ENCODE results near the gene ZNF431.
"Not testable (repeated sequence)": the region's sequence is repeated elsewhere in the genome, so short reads cannot be mapped to it uniquely, and the experiment has no call there.

The ZNF431 gene

DNA sequence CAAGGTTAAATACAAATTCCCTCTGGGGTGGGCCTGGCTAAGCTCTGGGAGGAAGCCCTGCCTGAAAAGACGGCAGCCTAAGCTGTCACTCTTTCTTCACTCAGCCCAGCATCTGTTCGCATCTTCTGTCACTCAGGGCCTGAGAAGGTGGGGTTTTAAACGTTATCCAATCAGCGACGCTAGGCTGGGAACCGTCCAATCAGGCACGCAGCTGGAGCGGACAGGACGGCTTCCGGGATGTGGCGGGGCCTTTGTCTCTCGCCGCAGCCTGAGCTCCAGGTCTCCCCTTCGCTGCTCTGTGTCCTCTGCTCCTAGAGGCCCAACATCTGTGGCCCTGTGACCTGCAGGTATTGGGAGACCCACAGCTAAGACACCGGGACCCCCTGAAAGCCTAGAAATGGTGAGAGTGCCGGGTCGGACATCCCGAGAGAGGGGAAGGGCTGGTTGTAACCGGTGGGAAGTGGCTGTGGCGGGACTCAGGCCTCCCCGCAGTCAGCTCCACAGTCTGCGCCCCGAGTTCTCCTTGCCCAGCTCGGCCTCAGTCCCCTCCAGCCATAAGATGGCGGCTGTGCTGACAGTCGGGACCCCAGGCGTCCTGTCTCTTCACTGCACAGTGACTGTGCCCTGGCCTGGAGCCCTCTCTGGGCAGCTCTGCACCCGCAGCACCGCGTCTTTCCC is at the start of gene ZNF431:
Gene ZNF431, plus strand, starts transcription at position 254 of the 678 bp plus-strand sequence. Its CDS starts 144 bp downstream, at position 398.
- peak; percentile 57 to 77 (median 68) for DNase-seq

- DNase-seq, result no peak
Observed at GRCh38 chr19:21092109-21092508, 49.7 kb upstream of the ZNF431 start.

DNA sequence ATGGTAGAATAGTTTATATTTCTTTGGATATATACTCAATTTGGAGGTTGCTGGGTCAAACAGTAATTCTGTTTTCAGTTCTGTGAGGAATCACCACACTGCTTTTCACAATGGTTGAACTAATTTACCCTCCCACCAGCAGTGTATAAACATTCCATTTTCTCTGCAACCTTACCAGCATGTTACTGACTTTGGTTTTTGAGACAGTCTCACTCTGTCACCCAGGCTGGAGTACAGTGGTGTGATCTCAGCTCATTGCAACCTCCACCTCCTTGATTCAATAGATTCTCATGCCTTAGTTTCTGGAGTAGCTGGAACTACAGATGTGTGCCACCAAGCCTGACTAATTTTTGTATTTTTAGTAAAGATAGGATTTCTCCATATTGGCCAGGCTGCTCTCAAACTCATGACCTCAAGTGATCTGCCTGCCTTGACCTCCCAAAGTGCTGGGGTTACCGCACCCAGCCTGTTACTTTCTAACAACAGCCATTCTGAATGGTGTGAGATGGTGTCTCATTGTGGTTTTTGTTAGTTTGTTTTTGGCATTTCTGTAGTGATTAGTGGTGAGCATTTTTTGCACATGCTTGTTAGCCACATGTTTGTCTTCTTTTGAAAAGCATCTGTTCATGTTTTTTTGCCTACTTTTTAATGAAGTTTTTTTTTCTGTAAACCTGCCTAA is 47.4 kb upstream of the ZNF431 start:
- no peak for DNase-seq

DNA sequence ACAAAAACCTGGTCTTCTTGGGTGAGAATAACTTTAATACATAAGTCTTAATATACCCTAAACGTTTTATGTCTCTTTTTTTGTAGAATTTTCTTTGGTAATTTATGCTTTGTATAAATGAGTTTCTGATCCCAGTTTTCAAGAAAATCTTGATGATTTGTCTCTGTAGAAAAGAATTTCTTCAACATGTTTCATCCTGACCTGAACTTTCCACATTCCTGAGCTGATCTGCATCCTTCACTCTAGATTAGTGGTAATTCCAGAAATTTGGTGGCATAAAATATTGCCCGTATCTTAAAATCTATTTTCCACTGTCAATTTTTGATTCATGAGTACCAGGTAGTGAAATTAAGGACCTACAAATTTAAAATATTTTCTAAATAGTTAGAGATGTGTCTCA is 43.5 kb upstream of the ZNF431 start:
- DNase-seq, result no peak

DNA sequence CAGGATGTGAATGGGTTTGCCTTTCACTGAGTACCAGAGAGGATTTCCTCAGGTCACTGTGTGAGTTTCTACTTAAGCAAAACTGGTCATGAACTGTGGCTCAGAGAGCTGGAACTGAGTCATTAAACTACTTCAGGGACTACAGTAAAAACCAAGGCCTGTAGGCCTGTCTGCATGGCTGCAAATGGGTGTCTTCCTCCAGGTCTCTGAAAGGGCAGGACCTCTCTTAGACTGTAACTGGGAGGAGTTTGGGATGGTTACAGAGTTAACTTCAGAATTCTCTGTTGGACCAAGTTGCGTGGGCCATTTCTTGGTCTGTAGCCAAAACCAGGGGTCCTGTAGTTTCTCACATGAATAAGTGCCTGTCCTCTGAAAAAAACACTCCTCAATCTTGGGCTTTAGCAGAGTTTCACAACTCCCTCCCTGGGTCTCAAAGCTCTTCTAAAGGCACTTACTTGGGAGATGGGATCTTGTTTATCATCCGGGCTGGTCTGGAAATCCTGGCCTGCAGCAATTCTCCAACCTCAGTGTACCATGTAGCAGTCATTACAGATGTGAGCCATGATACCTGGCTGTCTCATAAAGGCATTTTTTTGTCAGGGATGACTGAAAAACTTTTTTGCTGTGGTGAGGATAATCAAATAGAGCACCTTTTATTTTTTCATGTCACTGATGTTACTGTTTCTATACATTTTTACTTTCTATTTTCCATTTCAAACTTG is 40.2 kb upstream of the ZNF431 start:
- DNase-seq, result no peak

GRCh38 chr19:21109116-21109515 is 32.7 kb upstream of the ZNF431 start:
- DNase-seq, result no peak

GRCh38 chr19:21110183-21110582 is 31.7 kb upstream of the ZNF431 start:
- no peak for DNase-seq

DNA sequence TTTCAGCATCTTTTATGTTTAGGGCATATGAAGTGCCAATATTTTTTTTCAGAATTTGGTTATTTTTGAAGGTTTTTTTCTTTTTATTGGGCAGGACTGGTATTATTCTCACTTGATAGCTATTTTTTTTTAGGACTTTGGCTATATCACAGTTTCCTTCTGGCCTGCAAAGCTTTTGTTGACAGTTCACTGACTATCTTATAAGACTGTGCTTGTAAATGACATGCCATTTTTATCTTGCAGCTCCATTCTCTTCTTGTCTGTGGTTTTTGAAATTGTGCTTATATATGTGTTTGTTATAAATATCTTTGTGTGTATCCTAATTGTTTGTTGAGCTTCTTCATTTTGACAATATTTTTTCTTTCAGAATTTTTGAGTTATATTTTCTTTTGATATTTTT is 26.4 kb upstream of the ZNF431 start:
- no peak for DNase-seq

GRCh38 chr19:21117041-21117907 is 24.6 kb upstream of the ZNF431 start:
- no peak for DNase-seq

DNA sequence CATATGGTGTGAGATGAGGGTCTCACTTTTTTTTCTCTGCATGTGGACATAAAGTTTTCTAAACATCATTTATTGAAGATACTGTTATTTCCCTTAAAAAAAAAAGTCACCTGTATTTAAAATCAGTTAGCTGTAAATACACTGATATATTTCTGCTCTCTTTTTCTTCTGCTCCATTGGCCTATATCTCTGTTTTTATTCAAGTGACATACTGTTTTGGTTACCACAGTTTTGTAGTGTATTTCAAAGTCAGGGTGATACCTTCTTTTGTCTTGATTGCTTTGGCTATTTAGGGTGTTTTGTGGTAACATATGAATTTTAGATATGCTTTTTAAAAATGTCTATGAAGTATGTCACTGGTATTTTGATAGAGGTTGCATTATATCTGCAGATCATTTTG is 15.8 kb upstream of the ZNF431 start:
- DNase-seq, result no peak

DNA sequence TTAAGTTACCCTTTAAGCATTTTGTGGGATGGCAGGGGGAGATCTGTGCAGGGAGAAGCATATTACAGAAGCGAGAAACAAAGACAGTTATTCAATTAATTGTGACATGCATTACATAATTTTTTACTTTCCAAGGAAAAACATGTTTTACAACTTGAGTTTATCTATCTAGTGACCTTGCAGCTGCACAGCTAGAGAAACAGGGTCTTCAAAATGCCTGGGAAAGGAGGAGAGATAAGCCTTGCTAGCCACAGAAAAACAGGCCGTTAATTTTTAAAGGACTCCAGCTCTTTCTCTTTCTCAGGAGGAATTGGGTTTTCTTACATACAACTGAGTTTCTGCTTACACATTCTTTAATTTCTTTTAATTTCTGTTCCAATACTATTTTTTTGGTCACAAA is 14.8 kb upstream of the ZNF431 start:
- no peak for DNase-seq

DNA sequence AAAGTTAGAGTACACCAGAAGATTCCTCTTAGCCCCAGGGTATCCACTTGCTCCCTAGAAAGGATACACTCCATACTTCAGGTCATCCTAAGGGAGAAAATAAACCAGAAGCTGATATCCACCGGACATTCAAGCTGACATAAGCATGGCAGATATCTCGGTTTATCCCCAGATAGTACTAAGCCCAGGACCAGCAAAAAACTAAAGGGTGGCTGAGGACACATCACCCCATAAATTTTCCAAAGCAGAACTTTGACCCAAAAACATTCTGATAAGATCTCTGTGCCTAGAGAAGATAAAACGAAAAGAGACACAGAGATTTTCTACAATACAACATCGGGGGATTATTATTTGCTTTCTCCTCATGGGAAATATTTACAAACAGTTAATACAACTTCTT is 13.9 kb upstream of the ZNF431 start:
- DNase-seq, result no peak

DNA sequence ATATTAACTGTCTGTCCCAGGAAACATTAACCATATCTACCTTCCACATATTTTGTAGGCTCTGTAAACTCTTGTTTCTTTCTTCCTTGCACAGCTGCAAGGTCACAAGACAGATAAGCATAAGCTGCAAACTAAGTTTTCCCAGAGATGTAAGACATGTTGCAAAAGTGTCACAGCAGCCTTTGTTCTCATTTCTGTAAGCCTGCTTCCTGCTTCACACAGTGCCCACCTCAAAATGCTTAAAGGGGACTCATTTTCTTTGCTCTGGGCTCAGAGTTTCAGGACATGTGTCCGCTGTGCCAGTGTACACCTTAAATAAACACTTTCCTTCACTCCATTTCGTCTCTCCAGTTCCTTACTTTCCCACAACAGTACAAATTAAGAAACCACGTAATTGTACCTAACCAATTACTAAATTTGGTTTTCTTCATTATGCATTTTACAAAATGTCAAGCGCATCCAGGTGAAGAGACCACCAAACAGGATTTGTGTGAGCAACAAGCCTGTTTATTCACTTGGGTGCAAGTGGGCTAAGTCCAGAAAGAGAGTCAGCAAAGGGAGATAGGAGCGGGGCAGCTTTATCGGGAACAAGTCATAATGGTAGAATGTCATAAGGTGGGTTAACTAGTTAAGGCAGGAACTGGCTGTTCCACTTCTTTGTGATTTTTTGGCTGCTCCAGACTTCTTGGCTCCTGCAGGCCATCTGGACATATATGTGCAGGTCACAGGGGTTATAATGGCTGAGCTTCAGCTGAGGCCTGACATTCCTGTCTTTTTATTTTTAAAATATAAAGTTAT is 12.7 kb upstream of the ZNF431 start:
- DNase-seq, result no peak

DNA sequence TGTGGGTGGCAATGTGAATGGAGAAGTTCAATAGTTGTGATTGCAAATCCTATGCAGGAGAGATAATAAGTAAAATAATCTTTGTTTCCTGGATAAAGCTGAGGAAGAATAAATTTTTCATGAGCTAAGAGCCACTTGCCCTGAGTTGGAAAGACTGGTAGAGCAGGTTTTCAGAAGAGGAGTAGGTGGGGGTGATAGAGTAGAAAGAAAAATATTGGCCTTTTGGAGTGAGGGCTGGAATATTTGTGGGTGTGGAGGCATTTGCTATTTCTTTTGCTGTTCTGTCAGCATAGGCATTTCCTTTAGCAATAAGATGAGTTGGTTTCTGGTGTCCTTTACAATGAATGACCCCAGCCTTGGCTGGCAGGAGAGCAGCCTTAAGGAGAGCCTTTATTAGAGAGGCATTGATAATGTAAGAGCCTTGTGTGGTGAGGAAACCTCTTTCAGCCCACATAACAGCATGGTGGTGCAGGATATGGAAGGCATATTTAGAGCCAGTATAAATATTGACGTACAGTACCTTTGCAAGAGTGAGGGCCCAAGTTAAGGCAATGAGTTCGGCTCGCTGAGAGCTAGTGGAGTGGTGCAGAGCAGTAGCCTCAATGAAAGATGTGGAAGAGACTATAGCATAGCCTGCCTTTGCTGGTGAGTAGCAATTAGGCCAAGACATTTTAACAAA is 11.6 kb upstream of the ZNF431 start:
- no peak for DNase-seq

- no peak for DNase-seq
Observed at GRCh38 chr19:21133633-21134032, 8.2 kb upstream of the ZNF431 start.

GRCh38 chr19:21134934-21135366 is 6.9 kb upstream of the ZNF431 start:
- no peak for DNase-seq

- DNase-seq, result no peak
Observed at GRCh38 chr19:21135433-21135832, 6.4 kb upstream of the ZNF431 start.

DNA sequence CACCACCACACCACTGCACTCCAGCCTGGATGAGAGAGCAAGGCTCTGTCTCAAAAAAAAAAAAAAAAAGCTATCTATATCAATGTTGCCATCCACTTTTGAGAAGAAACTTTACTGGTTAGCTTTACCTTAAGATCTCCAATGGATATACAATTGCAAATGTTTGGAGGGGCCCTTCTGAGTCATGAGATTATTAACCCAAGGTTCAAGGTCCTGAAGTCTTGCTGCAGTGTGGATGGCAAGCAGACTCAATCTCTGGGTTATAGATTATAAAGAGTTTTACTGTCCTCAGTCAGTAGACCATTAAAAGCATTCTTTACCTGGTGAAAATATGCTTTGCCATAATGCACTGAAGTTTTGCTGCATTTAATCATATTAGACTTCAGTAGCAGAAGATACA is 3.7 kb upstream of the ZNF431 start:
- DNase-seq, result no peak

GRCh38 chr19:21141006-21141405 is 834 bp upstream of the ZNF431 start:
- not testable (repeated sequence) for DNase-seq

- DNase-seq, result no peak
Observed at GRCh38 chr19:21143428-21143827, 1.6 kb downstream of the ZNF431 start.

DNA sequence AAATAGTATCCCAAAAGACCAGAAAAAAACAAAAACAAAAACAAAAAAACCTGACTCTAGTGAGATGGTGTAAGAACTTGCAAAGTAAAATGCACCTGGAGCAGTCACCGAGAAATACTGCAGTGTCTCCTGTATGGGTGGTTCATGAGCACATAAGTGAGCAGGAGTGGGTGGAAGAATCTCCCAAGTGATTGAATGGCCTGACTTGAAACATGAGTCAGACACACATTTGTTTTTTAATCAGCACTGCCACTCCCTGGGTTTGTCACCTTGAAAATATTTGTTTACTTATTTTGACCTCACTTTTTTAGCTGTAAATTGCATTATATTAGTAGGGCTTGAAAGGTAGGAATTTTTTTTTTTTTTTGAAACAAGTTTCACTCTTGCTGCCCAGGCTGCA is 2.0 kb downstream of the ZNF431 start:
- DNase-seq, result no peak

GRCh38 chr19:21147540-21147939 is 5.7 kb downstream of the ZNF431 start:
- DNase-seq, result no peak
